Measurements from ENCODE around the gene CACFD1. TPM values are rescaled to one million over a fixed set of nuclear protein-coding genes. Genes with fewer than 3 reads are reported as not detected.
A peak's percentile ranks its signal among the peaks of the same experiment; 100 is the strongest.

CACFD1 gene
- total and polyA plus RNA-seq, 9 of the 15 experiments (the other 6 are each of a cell fraction or from before 2014, with no cell fraction given), result 0.11 to 1.4 (median 1.1) TPM; not detected in 2

DNA sequence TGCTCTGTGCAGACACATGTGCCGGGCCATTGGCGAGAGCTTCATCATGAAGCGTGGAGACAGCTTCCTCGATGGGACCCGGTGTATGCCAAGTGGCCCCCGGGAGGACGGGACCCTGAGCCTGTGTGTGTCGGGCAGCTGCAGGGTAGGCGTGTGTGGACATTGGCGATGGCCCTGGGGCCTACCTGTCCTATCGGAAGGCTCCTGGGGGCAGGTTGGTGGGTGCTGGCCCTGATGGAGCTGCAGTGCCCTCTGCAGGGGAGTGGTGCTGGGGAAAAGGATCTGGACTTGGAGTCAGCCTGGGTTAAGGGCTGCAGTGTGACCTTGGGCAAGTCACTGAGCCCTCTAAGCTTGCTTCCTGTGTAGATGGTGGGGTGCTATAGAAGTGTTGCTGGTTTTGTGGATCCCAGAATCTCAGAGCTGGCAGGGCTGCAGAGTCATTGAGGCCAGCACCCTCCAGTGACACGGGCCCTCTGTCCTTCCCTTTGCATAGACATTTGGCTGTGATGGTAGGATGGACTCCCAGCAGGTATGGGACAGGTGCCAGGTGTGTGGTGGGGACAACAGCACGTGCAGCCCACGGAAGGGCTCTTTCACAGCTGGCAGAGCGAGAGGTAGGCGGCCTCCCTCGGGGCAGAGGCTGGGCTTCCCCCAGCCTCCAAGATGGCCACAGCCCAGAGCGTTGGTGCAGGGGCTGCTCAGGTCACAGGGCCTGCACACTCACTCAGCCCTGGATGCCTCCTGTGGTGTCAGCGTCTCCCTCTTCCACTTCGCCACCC is 21.8 kb upstream of the CACFD1 start (continued):
- TF ChIP-seq, protein P1, sequence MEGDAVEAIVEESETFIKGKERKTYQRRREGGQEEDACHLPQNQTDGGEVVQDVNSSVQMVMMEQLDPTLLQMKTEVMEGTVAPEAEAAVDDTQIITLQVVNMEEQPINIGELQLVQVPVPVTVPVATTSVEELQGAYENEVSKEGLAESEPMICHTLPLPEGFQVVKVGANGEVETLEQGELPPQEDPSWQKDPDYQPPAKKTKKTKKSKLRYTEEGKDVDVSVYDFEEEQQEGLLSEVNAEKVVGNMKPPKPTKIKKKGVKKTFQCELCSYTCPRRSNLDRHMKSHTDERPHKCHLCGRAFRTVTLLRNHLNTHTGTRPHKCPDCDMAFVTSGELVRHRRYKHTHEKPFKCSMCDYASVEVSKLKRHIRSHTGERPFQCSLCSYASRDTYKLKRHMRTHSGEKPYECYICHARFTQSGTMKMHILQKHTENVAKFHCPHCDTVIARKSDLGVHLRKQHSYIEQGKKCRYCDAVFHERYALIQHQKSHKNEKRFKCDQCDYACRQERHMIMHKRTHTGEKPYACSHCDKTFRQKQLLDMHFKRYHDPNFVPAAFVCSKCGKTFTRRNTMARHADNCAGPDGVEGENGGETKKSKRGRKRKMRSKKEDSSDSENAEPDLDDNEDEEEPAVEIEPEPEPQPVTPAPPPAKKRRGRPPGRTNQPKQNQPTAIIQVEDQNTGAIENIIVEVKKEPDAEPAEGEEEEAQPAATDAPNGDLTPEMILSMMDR (IDR thresholded peaks at IDR 0.05 in 2 of 3, conservative IDR thresholded peaks at IDR 0.05 in 1 of 3; ENCODE audit: insufficient read depth in 2 of 3, low read depth in 1 of 3, low read length in 3 of 3), result peak; percentile 57 to 66 (median 57)
- TF ChIP-seq, protein P2, sequence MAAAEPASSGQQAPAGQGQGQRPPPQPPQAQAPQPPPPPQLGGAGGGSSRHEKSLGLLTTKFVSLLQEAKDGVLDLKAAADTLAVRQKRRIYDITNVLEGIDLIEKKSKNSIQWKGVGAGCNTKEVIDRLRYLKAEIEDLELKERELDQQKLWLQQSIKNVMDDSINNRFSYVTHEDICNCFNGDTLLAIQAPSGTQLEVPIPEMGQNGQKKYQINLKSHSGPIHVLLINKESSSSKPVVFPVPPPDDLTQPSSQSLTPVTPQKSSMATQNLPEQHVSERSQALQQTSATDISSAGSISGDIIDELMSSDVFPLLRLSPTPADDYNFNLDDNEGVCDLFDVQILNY (CRISPR knock-in tag; IDR thresholded peaks at IDR 0.05), result no peak
- TF ChIP-seq ZNF121 (CRISPR knock-in tag; conservative IDR thresholded peaks at IDR 0.05) (peak; percentile 59; the same call in 1 of the 2 replicates), RAD21 (CRISPR knock-in tag; conservative IDR thresholded peaks at IDR 0.05 in 1 of 2, IDR thresholded peaks at IDR 0.05 in 1 of 2) (peak in 1 of 2 experiments; percentile 65; a peak in 2 of 4 replicates)

- H2AFZ ChIP-seq (ENCODE audit: low read depth, low read length), result no peak overlapping the region
- peaks cover 16% of the 10 kb centered on the region; the same call in 1 of the 2 replicates for H4K20me1 ChIP-seq (replicated peaks; ENCODE audit: control insufficient read depth, insufficient read depth, low read length)
- H3K9ac ChIP-seq (ENCODE audit: insufficient read depth in 1 of 2, low read depth in 2 of 2, low read length in 2 of 2), result no peak overlapping the region
- peaks cover 3% of the 10 kb centered on the region for H3K9me1 ChIP-seq (ENCODE audit: control insufficient read depth, insufficient read depth, low read length)
- intact Hi-C loops (cut with micrococcal nuclease) (no loop called here), in situ Hi-C loops (cut with MboI) (no loop called here)
- H3K79me2 ChIP-seq (ENCODE audit: control insufficient read depth, insufficient read depth, low read length), result no peaks in the 10 kb centered on the region
- H3K36me3 ChIP-seq (ENCODE audit: control insufficient read depth, insufficient read depth, low read length), result no peaks in the 10 kb centered on the region
- no peak for DNase-seq (ENCODE audit: extremely low read depth in 1 of 4, low spot score in 3 of 4)
- H3K4me2 ChIP-seq (ENCODE audit: insufficient read depth, low read length), result no peak overlapping the region
- CTCF ChIA-PET (ENCODE audit: low intra/inter-chr PET ratio), result no interaction called here
- WGBS (ENCODE audit: insufficient coverage, low coverage, missing lambda C conversion rate), result 20% methylated on average over 4 of the region's 4 CpGs
- TF ChIP-seq POLR2A (conservative IDR thresholded peaks at IDR 0.05) (no peak), MTF1 (CRISPR knock-in tag; IDR thresholded peaks at IDR 0.05; ENCODE audit: borderline replicate concordance) (no peak)
- no peak for ATAC-seq
- no peak overlapping the region for H3K4me3 ChIP-seq
- FAIRE-seq, result no peak
- H3K27ac ChIP-seq (ENCODE audit: extremely low read depth, low read depth, low read length), result no peak overlapping the region
- BruUV-seq (replicated peaks), result no TSS peak
- peaks cover 51 to 90% of the 10 kb centered on the region in 2 experiments for H3K27me3 ChIP-seq (ENCODE audit: control insufficient read depth in 2 of 2, insufficient read depth in 2 of 2, low read length in 2 of 2)
- peaks cover 0 to 22% of the 10 kb centered on the region in 2 experiments; a peak in 2 of 5 replicates for H3K4me1 ChIP-seq (replicated peaks in 1 of 2; ENCODE audit: control insufficient read depth in 2 of 2, insufficient read depth in 2 of 2, low read length in 2 of 2)
- H3K9me3 ChIP-seq (replicated peaks; ENCODE audit: control insufficient read depth, insufficient read depth, low read depth, low read length), result no peaks in the 10 kb centered on the region
- POLR2A ChIA-PET, result interaction anchor here (1.3 kb wide), 1 partner anchor 91 kb away, joined by 7 read pairs; the partner anchor contains the start of genes MED22 and RPL7A
Measured at GRCh38 chr9:133439337-133439736, 20.4 kb upstream of the CACFD1 start.
